ENCODE measurements around the gene MTOR.

GRCh38 chr1:11116318-11116717 lies 146.0 kb downstream of the MTOR start:
- TF ChIP-seq CTCF (IDR thresholded peaks at IDR 0.05), result no peak
- no peak for TF ChIP-seq POLR2A (IDR thresholded peaks at IDR 0.05)
